NCI-H1694 treated with DMSO at 0.1 percent for 48 hours (cell line): ENCODE measurements around the gene TEX11.
"Not testable (repeated sequence)": the region's sequence is repeated elsewhere in the genome, so short reads cannot be mapped to it uniquely, and the experiment has no call there.

Experiments
- DNase-seq: peaks from one replicate; lab custom pipeline; 2025; lab: John Stamatoyannopoulos, UW

The TEX11 gene

GRCh38 chrX:70755850-70756249 lies 152.7 kb downstream of the TEX11 start:
- DNase-seq: no peak

GRCh38 chrX:70754169-70754848 lies 154.2 kb downstream of the TEX11 start:
- no peak for DNase-seq

- not testable (repeated sequence) for DNase-seq
These were observed 174.7 kb downstream of the TEX11 start for GRCh38 chrX:70733774-70734173.

- DNase-seq: not testable (repeated sequence)
These were observed 180.6 kb downstream of the TEX11 start for GRCh38 chrX:70727961-70728360.

- no peak for DNase-seq
These were observed 187.8 kb downstream of the TEX11 start for GRCh38 chrX:70720721-70721120.

GRCh38 chrX:70711336-70711735 lies 197.2 kb downstream of the TEX11 start:
- DNase-seq: not testable (repeated sequence)

- DNase-seq: no peak
These were observed 214.0 kb downstream of the TEX11 start for GRCh38 chrX:70694339-70695122.

GRCh38 chrX:70679455-70679854 lies 229.1 kb downstream of the TEX11 start:
- not testable (repeated sequence) for DNase-seq

GRCh38 chrX:70675284-70675683 lies 233.2 kb downstream of the TEX11 start:
- DNase-seq: no peak

- no peak for DNase-seq
These were observed 236.2 kb downstream of the TEX11 start for GRCh38 chrX:70672326-70672725.

GRCh38 chrX:70669120-70669519 lies 239.4 kb downstream of the TEX11 start:
- DNase-seq: no peak

GRCh38 chrX:70664726-70665125 lies 243.8 kb downstream of the TEX11 start:
- DNase-seq: peak; percentile 15

- not testable (repeated sequence) for DNase-seq
These were observed 247.4 kb downstream of the TEX11 start for GRCh38 chrX:70661124-70661523.

- DNase-seq: not testable (repeated sequence)
These were observed 251.0 kb downstream of the TEX11 start for GRCh38 chrX:70657546-70657945.

- no peak for DNase-seq
These were observed 252.2 kb downstream of the TEX11 start for GRCh38 chrX:70656304-70656703.

- DNase-seq: not testable (repeated sequence)
These were observed 260.6 kb downstream of the TEX11 start for GRCh38 chrX:70647910-70648309.

- DNase-seq: no peak
These were observed 272.3 kb downstream of the TEX11 start for GRCh38 chrX:70636218-70636617.

- no peak for DNase-seq
These were observed 272.8 kb downstream of the TEX11 start for GRCh38 chrX:70635669-70636068.

- no peak for DNase-seq
These were observed 273.3 kb downstream of the TEX11 start for GRCh38 chrX:70635227-70635626.

GRCh38 chrX:70621743-70622142 lies 286.8 kb downstream of the TEX11 start:
- DNase-seq: no peak

- DNase-seq: no peak
These were observed 290.0 kb downstream of the TEX11 start for GRCh38 chrX:70618467-70618866.

GRCh38 chrX:70613295-70613694 lies 295.2 kb downstream of the TEX11 start:
- no peak for DNase-seq

- DNase-seq: no peak
These were observed 303.2 kb downstream of the TEX11 start for GRCh38 chrX:70605352-70605751.
